22Rv1 (cell line): ENCODE data around the gene COL4A1.

Source experiments
- ZFX ChIP-seq: fragments of 450-650 bp; IDR thresholded peaks from 2 replicates; pipeline ENCODE4 v1.6.1; 2017; ENCODE audit warnings: antibody characterized with exemption, borderline replicate concordance
- TF ChIP-seq, protein P1 (sequence below): fragments of 450-650 bp; IDR thresholded peaks from 2 replicates; pipeline ENCODE4 v1.5.1; 2017; ENCODE audit warnings: mild to moderate bottlenecking

DNA sequence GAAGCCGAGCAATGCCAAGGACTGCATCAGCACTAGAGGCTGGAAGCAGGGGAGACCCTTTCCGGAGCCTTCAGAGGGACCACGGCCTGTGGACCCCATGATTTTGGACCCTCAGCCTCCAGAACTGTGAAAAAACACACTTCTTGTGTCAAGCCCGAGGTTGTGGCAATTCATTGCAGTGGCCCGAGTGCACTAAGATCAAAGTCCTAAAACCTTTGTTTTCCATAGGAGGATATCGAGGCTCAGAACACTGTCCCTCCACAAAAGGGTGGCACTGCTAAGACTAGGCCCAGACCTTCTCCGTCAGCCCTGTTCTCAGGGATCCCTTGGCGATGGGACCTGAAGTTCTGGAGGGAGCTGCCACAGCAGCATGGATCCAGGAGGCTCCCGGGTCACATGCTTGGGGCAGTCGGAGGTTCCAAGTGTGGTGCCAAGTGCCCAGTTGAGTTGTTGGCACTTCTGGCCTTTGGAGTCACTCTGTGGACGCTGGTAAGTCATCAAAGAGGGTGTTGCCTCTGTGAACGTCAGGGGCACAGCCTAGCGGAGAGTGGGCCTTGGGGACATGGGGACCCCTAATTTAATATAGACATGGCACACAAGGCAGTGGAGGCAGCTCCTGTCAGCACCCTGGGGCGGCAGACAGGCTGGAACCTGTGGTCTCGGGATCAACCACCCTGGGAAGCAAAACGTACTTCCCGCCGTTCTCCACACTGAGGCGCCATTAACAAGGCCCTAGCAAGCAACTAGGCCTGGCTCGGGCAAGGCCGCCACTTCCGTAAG is 199.2 kb downstream of the COL4A1 start:
- TF ChIP-seq, protein P1, sequence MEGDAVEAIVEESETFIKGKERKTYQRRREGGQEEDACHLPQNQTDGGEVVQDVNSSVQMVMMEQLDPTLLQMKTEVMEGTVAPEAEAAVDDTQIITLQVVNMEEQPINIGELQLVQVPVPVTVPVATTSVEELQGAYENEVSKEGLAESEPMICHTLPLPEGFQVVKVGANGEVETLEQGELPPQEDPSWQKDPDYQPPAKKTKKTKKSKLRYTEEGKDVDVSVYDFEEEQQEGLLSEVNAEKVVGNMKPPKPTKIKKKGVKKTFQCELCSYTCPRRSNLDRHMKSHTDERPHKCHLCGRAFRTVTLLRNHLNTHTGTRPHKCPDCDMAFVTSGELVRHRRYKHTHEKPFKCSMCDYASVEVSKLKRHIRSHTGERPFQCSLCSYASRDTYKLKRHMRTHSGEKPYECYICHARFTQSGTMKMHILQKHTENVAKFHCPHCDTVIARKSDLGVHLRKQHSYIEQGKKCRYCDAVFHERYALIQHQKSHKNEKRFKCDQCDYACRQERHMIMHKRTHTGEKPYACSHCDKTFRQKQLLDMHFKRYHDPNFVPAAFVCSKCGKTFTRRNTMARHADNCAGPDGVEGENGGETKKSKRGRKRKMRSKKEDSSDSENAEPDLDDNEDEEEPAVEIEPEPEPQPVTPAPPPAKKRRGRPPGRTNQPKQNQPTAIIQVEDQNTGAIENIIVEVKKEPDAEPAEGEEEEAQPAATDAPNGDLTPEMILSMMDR = no peak
- TF ChIP-seq ZFX = no peak
